Trophoblast cell (in vitro differentiated cells and primary cell): ENCODE measurements around the gene RIPOR2.
A peak's percentile ranks its signal among the peaks of the same experiment; 100 is the strongest.
"Not testable (repeated sequence)": the region's sequence is repeated elsewhere in the genome, so short reads cannot be mapped to it uniquely, and the experiment has no call there.

Experiments
- DNase-seq, 2 donors: peaks; one replicate each; pipeline ENCODE4 v3.0.0-alpha.2; 2016
- H2AFZ ChIP-seq: 2 replicates; pipeline ENCODE4 v1.6.1; 2013; ENCODE audit warnings: low read length, moderate library complexity, mild to moderate bottlenecking; ENCODE audit not compliant: insufficient read depth, poor library complexity
- H2AK5ac ChIP-seq: 2 replicates; pipeline ENCODE4 v1.6.1; 2013; ENCODE audit warnings: mild to moderate bottlenecking, low read length
- H2BK120ac ChIP-seq: 2 replicates; pipeline ENCODE4 v1.6.1; 2013; ENCODE audit warnings: low read length, mild to moderate bottlenecking, moderate library complexity; ENCODE audit not compliant: insufficient read depth, poor library complexity
- H2BK12ac ChIP-seq: 2 replicates; pipeline ENCODE4 v1.6.1; 2013; ENCODE audit warnings: mild to moderate bottlenecking, low read length, moderate library complexity
- H2BK5ac ChIP-seq: 2 replicates; pipeline ENCODE4 v1.6.1; 2013; ENCODE audit warnings: low read length, low read depth, moderate library complexity, mild to moderate bottlenecking; ENCODE audit not compliant: poor library complexity
- H3K14ac ChIP-seq: 2 replicates; pipeline ENCODE4 v1.6.1; 2013; ENCODE audit warnings: mild to moderate bottlenecking, low read length
- H3K18ac ChIP-seq: 2 replicates; pipeline ENCODE4 v1.6.1; 2013; ENCODE audit warnings: mild to moderate bottlenecking, low read length
- H3K23ac ChIP-seq: 2 replicates; pipeline ENCODE4 v1.6.1; 2013; ENCODE audit warnings: low read length
- H3K27ac ChIP-seq: 2 replicates; pipeline ENCODE4 v1.5.1; 2013; ENCODE audit warnings: low read depth, mild to moderate bottlenecking, inconsistent platforms, low read length, moderate library complexity
- H3K27me3 ChIP-seq: 2 replicates; pipeline ENCODE4 v1.6.1; 2013; ENCODE audit warnings: inconsistent platforms, mild to moderate bottlenecking, low read length, moderate library complexity; ENCODE audit not compliant: insufficient read depth
- H3K36me3 ChIP-seq, 2 experiments: 1 replicate in 1 of 2; 2 replicates in 1 of 2; pipeline ENCODE4 v1.6.1; 2013; ENCODE audit warnings: low read length in 2 of 2, mild to moderate bottlenecking in 2 of 2, moderate library complexity in 1 of 2; ENCODE audit not compliant: insufficient read depth in 2 of 2, control insufficient read depth in 1 of 2
- H3K4ac ChIP-seq: 2 replicates; pipeline ENCODE4 v1.6.1; 2013; ENCODE audit warnings: low read depth, mild to moderate bottlenecking, low read length, moderate library complexity
- H3K4me1 ChIP-seq, 2 experiments: 1 replicate in 1 of 2; 2 replicates in 1 of 2; pipeline ENCODE4 v1.6.1; 2013; ENCODE audit warnings: low read length in 2 of 2, mild to moderate bottlenecking in 2 of 2, moderate library complexity in 1 of 2; ENCODE audit not compliant: insufficient read depth in 2 of 2, control insufficient read depth in 1 of 2
- H3K4me2 ChIP-seq: 2 replicates; pipeline ENCODE4 v1.6.1; 2013; ENCODE audit warnings: inconsistent platforms, mild to moderate bottlenecking, low read length, moderate library complexity
- H3K4me3 ChIP-seq: 2 replicates; pipeline ENCODE4 v1.5.1; 2013; ENCODE audit warnings: mild to moderate bottlenecking, low read depth, low read length, inconsistent platforms
- H3K79me1 ChIP-seq: one replicate; pipeline ENCODE4 v1.6.1; 2013; ENCODE audit warnings: low read length
- H3K79me2 ChIP-seq: 2 replicates; pipeline ENCODE4 v1.6.1; 2013; ENCODE audit warnings: low read length, mild to moderate bottlenecking; ENCODE audit not compliant: control insufficient read depth, insufficient read depth, poor library complexity
- H3K9ac ChIP-seq: 2 replicates; pipeline ENCODE4 v1.6.1; 2013; ENCODE audit warnings: mild to moderate bottlenecking, low read length
- H3K9me3 ChIP-seq: 2 replicates; pipeline ENCODE4 v1.6.1; 2013; ENCODE audit warnings: low read depth, mild to moderate bottlenecking, control low read depth, inconsistent platforms, low read length; ENCODE audit not compliant: insufficient read depth
- H4K12ac ChIP-seq: 2 replicates; pipeline ENCODE4 v1.6.1; 2013; ENCODE audit warnings: low read depth, mild to moderate bottlenecking, low read length, moderate library complexity
- H4K8ac ChIP-seq: 2 replicates; pipeline ENCODE4 v1.6.1; 2013; ENCODE audit warnings: low read depth, mild to moderate bottlenecking, low read length, moderate library complexity
- H4K91ac ChIP-seq: one replicate; pipeline ENCODE4 v1.6.1; 2013; ENCODE audit warnings: low read depth, mild to moderate bottlenecking, low read length, moderate library complexity
- WGBS: extraction: QIAGEN DNeasy Blood & Tissue Kit; methylation state at CpG from one replicate; pipeline ENCODE4 v1.1.7; 2013; ENCODE audit warnings: missing lambda C conversion rate; ENCODE audit not compliant: insufficient read length, insufficient coverage; ENCODE audit errors: extremely low coverage; 5-methylcytosine and 5-hydroxymethylcytosine counted together

RIPOR2 gene

GRCh38 chr6:24916496-24916895 lies 19.3 kb downstream of the RIPOR2 start:
- H3K4me2 ChIP-seq = no peak overlapping the region
- no peak overlapping the region for H3K23ac ChIP-seq
- H3K14ac ChIP-seq = no peak overlapping the region
- no CpG with 5 or more reads among the region's 5 CpGs for WGBS
- H3K18ac ChIP-seq = no peak overlapping the region
- H2AFZ ChIP-seq = no peak overlapping the region
- H3K4ac ChIP-seq = no peak overlapping the region
- H2BK5ac ChIP-seq = no peak overlapping the region
- peaks cover 2% of the 10 kb centered on the region for H3K27me3 ChIP-seq
- no peak overlapping the region for H2BK12ac ChIP-seq
- H3K4me3 ChIP-seq = no peak overlapping the region
- H3K9ac ChIP-seq = no peak overlapping the region
- H3K79me2 ChIP-seq = peaks cover 1% of the 10 kb centered on the region
- H3K79me1 ChIP-seq = no peaks in the 10 kb centered on the region
- no peak overlapping the region for H4K91ac ChIP-seq
- H3K9me3 ChIP-seq = peaks cover 2% of the 10 kb centered on the region
- no peaks in the 10 kb centered on the region for H3K36me3 ChIP-seq
- no peak for DNase-seq
- H4K12ac ChIP-seq = no peak overlapping the region
- H3K27ac ChIP-seq = no peak overlapping the region
- no peak overlapping the region for H2BK120ac ChIP-seq
- peaks cover 0 to 6% of the 10 kb centered on the region in 2 experiments for H3K4me1 ChIP-seq
- H4K8ac ChIP-seq = no peak overlapping the region
- no peak overlapping the region for H2AK5ac ChIP-seq

- Histone ChIP-seq H3K23ac (no peak overlapping the region), H3K4me1 (peaks cover under 1 to 6% of the 10 kb centered on the region in 2 experiments), H3K4ac (no peak overlapping the region), H3K36me3 (no peaks in the 10 kb centered on the region), H3K14ac (no peak overlapping the region), H3K27me3 (peaks cover 2% of the 10 kb centered on the region), H4K12ac (no peak overlapping the region), H3K9ac (no peak overlapping the region), H2BK5ac (no peak overlapping the region), H2AK5ac (no peak overlapping the region), H3K79me2 (peaks cover 3% of the 10 kb centered on the region), H4K91ac (no peak overlapping the region), H2BK120ac (no peak overlapping the region), H4K8ac (no peak overlapping the region), H2AFZ (no peak overlapping the region), H3K79me1 (peaks cover 2% of the 10 kb centered on the region), H3K4me2 (no peak overlapping the region), H3K9me3 (peaks cover 2% of the 10 kb centered on the region), H3K18ac (no peak overlapping the region), H2BK12ac (no peak overlapping the region), H3K4me3 (no peak overlapping the region), H3K27ac (no peak overlapping the region)
- WGBS = no CpG with 5 or more reads among the region's 5 CpGs
- DNase-seq = no peak
These were observed 20.1 kb downstream of the RIPOR2 start for GRCh38 chr6:24915641-24916040.

- H3K4me1 ChIP-seq = peaks cover 4 to 15% of the 10 kb centered on the region in 2 experiments
- H2AK5ac ChIP-seq, H3K9me3 ChIP-seq, H3K79me2 ChIP-seq, H3K23ac ChIP-seq, H2AFZ ChIP-seq, H3K18ac ChIP-seq, H3K27ac ChIP-seq, H3K4ac ChIP-seq, H3K27me3 ChIP-seq, H2BK12ac ChIP-seq, H2BK120ac ChIP-seq, H3K79me1 ChIP-seq, H4K8ac ChIP-seq, H3K36me3 ChIP-seq, H3K14ac ChIP-seq, H4K91ac ChIP-seq, H3K4me2 ChIP-seq, DNase-seq, H2BK5ac ChIP-seq, H4K12ac ChIP-seq, H3K4me3 ChIP-seq, H3K9ac ChIP-seq: not testable (repeated sequence)
- WGBS = no CpG with 5 or more reads among the region's 10 CpGs
These were observed 21.7 kb downstream of the RIPOR2 start for GRCh38 chr6:24914082-24914481.

GRCh38 chr6:24911796-24912382 lies 23.9 kb downstream of the RIPOR2 start:
- Histone ChIP-seq H4K8ac (no peak overlapping the region), H3K9ac (no peak overlapping the region), H2BK5ac (no peak overlapping the region), H3K18ac (no peak overlapping the region), H2BK12ac (no peak overlapping the region), H3K4me1 (peaks cover 4 to 9% of the 10 kb centered on the region in 2 experiments), H3K14ac (no peak overlapping the region), H3K36me3 (no peaks in the 10 kb centered on the region), H3K23ac (no peak overlapping the region), H3K79me2 (peaks cover 3% of the 10 kb centered on the region), H2AFZ (no peak overlapping the region), H2AK5ac (no peak overlapping the region), H3K4me3 (no peak overlapping the region), H4K91ac (no peak overlapping the region), H3K79me1 (peaks cover 3% of the 10 kb centered on the region), H3K4ac (no peak overlapping the region), H2BK120ac (no peak overlapping the region), H3K27ac (no peak overlapping the region), H3K9me3 (peaks cover 2% of the 10 kb centered on the region), H3K4me2 (peak overlapping the region; percentile 97), H4K12ac (no peak overlapping the region), H3K27me3 (peaks cover 2% of the 10 kb centered on the region)
- WGBS = no CpG with 5 or more reads among the region's 6 CpGs
- no peak for DNase-seq
